ENCODE results near the gene CMTM1. TPM values are rescaled to one million over a fixed set of nuclear protein-coding genes. Genes with fewer than 3 reads are reported as not detected.

Gene CMTM1
- total RNA-seq, 4 donors from 2014 or later, result 0.89 TPM; not detected in 3

DNA sequence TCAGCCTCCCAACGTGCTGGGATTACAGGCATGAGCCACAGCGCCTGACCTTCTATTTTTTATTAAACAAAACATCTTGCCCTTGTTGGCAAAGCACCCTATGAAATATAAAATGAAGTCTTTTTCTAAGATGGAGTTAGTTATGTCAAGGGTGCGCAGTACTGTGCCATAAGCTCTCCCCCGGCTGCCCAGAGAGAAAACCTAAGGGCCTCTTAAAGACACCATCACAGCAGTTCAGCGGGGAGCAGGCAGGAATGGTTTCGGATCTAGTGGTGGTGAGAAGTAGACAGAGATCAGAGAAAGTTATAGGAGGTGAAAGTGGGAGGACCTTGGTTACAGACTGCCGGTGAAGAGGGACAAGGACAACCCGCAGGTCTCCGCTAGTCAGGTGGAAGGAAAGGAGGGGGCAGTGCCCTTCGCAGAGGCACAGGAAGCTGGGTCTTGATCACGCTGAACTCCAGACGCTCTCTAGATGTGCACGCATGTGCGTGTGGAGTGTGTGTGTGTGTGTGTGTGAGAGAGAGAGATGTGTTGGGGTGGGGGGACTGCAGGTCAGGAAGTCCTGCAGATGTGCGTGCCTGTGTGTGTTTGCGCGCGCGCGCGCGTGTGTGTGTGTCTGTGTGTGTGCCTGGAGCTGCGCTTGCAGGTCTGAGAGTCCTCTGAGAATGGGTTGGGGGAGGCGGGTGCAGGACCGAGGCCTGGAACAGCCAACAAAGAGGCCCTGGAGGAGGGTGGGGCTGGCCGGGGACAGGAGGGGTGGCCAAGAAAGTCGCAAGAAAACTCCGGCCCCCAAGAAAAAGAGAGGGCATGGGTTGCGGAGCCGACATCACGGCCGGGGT, 37.5 kb downstream of the CMTM1 start:
- Histone ChIP-seq H3K4me1 (peaks cover 0 to 52% (median 15%) of the 10 kb centered on the region in 3 donors), H3K27me3 (peaks cover 50% of the 10 kb centered on the region), H3K4me3 (peak overlapping the region; percentile 30 to 79), H3K9me3 (no peaks in the 10 kb centered on the region), H3K36me3 (no peaks in the 10 kb centered on the region), H3K27ac (peak overlapping the region in 3 of 4 donors; percentile 85 to 91 (median 87))
- WGBS, 2 donors (ENCODE audit: low coverage in 1 of 2), result 6 to 13% methylated on average over 6 to 31 of the region's 32 CpGs
- ATAC-seq, result peak; percentile 23
- TF ChIP-seq POLR2AphosphoS5 (IDR thresholded peaks at IDR 0.05), result no peak

DNA sequence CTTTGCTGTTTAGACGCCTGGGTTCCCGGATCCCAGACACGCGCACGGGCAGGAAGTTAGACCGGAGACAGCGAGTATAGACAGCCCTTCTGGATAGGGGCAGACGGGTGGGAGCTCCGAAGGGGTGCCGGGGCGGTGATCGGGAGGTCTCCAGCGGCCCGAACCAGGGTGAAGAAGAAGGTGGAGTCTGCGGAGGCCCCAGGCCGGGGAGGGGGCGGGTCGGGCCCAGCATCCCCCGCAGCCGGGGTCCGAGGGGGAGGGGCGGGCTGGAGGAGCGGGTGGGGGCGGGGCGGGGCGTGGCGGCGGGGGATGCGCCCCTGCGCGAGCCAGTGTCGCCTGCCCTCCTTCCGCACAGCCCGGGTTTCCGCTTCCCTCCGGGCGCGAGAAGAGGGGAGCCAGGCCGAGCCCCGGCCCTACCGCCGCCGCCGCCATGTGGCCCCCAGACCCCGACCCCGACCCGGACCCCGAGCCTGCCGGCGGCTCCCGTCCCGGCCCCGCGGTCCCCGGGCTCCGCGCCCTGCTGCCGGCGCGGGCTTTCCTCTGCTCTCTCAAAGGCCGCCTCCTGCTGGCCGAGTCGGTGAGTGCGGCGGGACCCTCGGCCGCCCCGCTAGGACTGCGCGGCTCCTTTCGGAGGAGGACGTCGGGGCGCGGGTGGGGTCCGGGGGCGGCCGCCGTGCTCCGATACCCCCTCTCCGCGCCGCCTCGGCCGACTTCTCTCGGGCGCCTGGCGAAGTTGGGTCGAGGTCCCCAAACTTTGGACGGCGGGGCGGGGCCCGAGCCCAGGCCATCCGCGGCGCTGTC, 38.3 kb downstream of the CMTM1 start, which contains the start of gene CMTM3:
Gene CMTM3, plus strand, starts transcription at position 329 of the 801 bp plus-strand sequence. Its CDS starts 102 bp downstream, at position 431.
- H3K4me1 ChIP-seq, result peaks cover 0 to 56% (median 17%) of the 10 kb centered on the region in 3 donors
- WGBS, 2 donors (ENCODE audit: low coverage in 1 of 2), result 0% methylated on average over 1 of the region's 96 CpGs; no CpG with 5 or more reads in 1 of the 2 donors

DNA sequence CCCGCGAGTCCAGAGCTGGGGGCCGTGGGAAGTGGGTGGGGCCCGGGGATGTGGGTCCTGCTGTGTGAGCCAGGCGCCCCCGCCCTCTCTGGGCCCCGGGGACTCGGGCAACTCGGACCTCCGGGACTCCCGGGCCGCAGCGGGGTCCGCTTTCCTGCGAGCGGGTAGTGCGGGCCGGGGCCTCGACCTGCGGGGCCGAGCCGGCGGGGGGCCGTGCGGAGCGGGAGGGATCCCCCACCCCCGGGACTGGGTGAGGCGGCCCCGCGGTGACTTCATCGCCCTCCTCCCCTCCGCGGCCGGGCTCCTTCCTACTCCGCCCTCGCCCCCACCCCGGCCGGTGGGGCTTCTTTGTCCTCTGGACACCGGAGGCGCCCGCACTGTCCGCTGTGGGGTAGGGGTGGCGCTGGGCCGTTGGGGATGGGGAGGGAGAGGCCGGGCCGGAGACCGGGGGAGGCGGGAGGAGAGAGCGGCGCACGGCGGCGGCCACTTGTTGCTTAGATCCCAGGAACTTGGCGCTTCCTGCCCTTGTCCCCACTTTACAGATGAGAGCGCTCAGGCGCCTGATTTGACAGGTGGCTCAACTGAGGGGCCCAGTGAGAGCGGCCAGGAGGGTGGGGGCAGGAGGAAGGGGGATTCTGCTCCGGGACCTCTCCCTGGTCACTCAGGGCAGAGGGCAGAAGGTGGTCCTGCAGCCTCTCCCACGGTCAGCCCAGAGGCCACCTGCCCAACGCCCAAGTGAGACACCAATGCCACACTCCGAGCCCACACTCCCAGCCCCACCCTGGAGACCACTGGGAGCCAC, 39.1 kb downstream of the CMTM1 start:
- H3K27ac ChIP-seq, result peak overlapping the region; percentile 1 to 91 (median 86)
- peak overlapping the region; percentile 30 to 79 for H3K4me3 ChIP-seq
- ATAC-seq, result peak; percentile 57
- TF ChIP-seq, protein P1, sequence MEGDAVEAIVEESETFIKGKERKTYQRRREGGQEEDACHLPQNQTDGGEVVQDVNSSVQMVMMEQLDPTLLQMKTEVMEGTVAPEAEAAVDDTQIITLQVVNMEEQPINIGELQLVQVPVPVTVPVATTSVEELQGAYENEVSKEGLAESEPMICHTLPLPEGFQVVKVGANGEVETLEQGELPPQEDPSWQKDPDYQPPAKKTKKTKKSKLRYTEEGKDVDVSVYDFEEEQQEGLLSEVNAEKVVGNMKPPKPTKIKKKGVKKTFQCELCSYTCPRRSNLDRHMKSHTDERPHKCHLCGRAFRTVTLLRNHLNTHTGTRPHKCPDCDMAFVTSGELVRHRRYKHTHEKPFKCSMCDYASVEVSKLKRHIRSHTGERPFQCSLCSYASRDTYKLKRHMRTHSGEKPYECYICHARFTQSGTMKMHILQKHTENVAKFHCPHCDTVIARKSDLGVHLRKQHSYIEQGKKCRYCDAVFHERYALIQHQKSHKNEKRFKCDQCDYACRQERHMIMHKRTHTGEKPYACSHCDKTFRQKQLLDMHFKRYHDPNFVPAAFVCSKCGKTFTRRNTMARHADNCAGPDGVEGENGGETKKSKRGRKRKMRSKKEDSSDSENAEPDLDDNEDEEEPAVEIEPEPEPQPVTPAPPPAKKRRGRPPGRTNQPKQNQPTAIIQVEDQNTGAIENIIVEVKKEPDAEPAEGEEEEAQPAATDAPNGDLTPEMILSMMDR (IDR thresholded peaks at IDR 0.05), result no peak
- no peak for TF ChIP-seq POLR2A (IDR thresholded peaks at IDR 0.05)
- TF ChIP-seq POLR2AphosphoS5 (IDR thresholded peaks at IDR 0.05), result no peak
- no peak for TF ChIP-seq EP300 (IDR thresholded peaks at IDR 0.05)
- WGBS, 2 donors (ENCODE audit: low coverage in 1 of 2), result 0% methylated on average over 3 of the region's 61 CpGs; no CpG with 5 or more reads in 1 of the 2 donors
- H3K4me1 ChIP-seq, result peaks cover 0 to 56% (median 17%) of the 10 kb centered on the region in 3 donors
- no peaks in the 10 kb centered on the region for H3K9me3 ChIP-seq
- H3K36me3 ChIP-seq, result peaks cover 0 to 15% of the 10 kb centered on the region in 2 donors
- peaks cover 47% of the 10 kb centered on the region for H3K27me3 ChIP-seq

More for the DNA sequence above, 38.3 kb downstream of the CMTM1 start, which contains the start of gene CMTM3:
- Histone ChIP-seq H3K36me3 (peaks cover 0 to 7% of the 10 kb centered on the region in 2 donors), H3K4me3 (peak within 1 kb of the TSS; percentile 30 to 79), H3K27ac (peak within 1 kb of the TSS; percentile 1 to 91 (median 86)), H3K9me3 (no peaks in the 10 kb centered on the region), H3K27me3 (peaks cover 50% of the 10 kb centered on the region)
- TF ChIP-seq POLR2AphosphoS5 (IDR thresholded peaks at IDR 0.05), result no peak
- TF ChIP-seq, protein P1 (IDR thresholded peaks at IDR 0.05), result peak in 3 of 4 experiments; percentile 77 to 88 (median 80)
- ATAC-seq, result peak; percentile 72

DNA sequence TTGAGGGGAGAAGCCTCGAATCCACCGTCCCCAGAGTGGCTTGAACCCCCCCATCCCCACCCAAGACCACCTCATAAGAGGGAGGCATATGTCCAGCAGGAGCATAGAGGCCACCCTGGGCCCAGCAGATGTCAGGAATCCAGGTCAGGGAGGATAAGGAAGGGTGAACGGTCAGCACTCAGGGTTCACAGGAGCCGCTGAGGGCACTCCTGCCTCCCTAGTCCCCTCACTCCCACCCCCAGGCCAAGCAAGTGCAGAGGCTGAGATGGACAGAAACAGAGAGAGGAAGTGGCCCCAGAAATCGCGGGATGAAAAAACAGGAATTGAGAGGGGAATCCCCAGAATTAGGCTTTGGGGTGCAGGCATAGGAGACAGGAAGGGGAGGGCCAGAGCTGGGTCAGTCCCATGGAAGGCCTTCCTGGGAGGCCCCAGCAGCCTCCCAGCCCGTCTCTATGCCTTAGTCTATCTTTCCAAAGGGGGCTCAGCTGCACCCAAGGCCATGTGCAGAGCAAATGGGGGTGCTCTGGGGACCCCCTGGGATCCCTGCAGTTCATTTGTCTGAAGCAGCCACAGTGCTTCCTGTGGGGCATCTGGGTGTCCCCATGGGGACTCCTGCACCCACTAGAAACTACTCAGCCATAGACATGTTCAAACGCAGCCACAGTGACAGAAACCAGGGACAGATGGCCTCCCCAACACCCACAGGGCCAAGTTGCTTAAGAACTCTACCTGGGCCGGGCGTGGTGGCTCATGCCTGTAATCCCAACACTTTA, 39.9 kb downstream of the CMTM1 start:
- Histone ChIP-seq H3K9me3 (no peaks in the 10 kb centered on the region), H3K36me3 (peaks cover 0 to 23% of the 10 kb centered on the region in 2 donors), H3K4me1 (peaks cover 0 to 56% (median 17%) of the 10 kb centered on the region in 3 donors), H3K27ac (peak overlapping the region in 3 of 4 donors; percentile 85 to 91 (median 87)), H3K27me3 (peaks cover 41% of the 10 kb centered on the region), H3K4me3 (peak overlapping the region in 1 of 2 donors; percentile 79)
- no peak for TF ChIP-seq POLR2AphosphoS5 (IDR thresholded peaks at IDR 0.05)
- no peak for TF ChIP-seq POLR2A (IDR thresholded peaks at IDR 0.05)
- no peak for ATAC-seq
- WGBS, 2 donors (ENCODE audit: low coverage in 1 of 2), result 50 to 60% methylated on average over 1 of the region's 10 CpGs

All from gastroesophageal sphincter (tissue), 4 donors.